ENCODE measurements around the gene UBE2U. TPM values are rescaled to one million over a fixed set of nuclear protein-coding genes. Genes with fewer than 3 reads are reported as not detected.

The UBE2U gene
- total and polyA plus RNA-seq, 2 experiments from 2014 or later, result not detected

DNA sequence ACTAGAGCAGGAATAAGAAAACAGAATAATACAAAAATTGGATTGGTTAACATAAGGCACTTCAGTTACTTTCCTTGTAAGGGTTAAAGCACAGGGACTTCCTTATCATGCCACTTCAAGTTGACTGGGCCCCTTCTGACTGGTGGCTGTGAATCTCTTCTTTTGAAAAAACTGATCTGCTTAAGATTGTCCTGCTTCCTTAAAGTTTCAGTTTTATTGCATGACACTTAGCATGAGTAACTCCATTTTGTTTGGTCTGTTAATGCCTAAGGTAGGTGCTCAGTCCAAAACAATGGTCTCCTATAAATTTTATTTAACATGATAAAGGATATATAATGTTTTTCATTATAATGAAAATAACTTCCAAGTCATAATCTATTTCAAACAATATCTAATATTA lies 37.6 kb downstream of the UBE2U start (continued):
- TF ChIP-seq, protein P1, sequence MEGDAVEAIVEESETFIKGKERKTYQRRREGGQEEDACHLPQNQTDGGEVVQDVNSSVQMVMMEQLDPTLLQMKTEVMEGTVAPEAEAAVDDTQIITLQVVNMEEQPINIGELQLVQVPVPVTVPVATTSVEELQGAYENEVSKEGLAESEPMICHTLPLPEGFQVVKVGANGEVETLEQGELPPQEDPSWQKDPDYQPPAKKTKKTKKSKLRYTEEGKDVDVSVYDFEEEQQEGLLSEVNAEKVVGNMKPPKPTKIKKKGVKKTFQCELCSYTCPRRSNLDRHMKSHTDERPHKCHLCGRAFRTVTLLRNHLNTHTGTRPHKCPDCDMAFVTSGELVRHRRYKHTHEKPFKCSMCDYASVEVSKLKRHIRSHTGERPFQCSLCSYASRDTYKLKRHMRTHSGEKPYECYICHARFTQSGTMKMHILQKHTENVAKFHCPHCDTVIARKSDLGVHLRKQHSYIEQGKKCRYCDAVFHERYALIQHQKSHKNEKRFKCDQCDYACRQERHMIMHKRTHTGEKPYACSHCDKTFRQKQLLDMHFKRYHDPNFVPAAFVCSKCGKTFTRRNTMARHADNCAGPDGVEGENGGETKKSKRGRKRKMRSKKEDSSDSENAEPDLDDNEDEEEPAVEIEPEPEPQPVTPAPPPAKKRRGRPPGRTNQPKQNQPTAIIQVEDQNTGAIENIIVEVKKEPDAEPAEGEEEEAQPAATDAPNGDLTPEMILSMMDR (conservative IDR thresholded peaks at IDR 0.05; ENCODE audit: low read depth in 2 of 2), result no peak
- TF ChIP-seq, protein P2, sequence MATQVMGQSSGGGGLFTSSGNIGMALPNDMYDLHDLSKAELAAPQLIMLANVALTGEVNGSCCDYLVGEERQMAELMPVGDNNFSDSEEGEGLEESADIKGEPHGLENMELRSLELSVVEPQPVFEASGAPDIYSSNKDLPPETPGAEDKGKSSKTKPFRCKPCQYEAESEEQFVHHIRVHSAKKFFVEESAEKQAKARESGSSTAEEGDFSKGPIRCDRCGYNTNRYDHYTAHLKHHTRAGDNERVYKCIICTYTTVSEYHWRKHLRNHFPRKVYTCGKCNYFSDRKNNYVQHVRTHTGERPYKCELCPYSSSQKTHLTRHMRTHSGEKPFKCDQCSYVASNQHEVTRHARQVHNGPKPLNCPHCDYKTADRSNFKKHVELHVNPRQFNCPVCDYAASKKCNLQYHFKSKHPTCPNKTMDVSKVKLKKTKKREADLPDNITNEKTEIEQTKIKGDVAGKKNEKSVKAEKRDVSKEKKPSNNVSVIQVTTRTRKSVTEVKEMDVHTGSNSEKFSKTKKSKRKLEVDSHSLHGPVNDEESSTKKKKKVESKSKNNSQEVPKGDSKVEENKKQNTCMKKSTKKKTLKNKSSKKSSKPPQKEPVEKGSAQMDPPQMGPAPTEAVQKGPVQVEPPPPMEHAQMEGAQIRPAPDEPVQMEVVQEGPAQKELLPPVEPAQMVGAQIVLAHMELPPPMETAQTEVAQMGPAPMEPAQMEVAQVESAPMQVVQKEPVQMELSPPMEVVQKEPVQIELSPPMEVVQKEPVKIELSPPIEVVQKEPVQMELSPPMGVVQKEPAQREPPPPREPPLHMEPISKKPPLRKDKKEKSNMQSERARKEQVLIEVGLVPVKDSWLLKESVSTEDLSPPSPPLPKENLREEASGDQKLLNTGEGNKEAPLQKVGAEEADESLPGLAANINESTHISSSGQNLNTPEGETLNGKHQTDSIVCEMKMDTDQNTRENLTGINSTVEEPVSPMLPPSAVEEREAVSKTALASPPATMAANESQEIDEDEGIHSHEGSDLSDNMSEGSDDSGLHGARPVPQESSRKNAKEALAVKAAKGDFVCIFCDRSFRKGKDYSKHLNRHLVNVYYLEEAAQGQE (IDR thresholded peaks at IDR 0.05; ENCODE audit: unreplicated experiment), result no peak
- TF ChIP-seq, protein P3, sequence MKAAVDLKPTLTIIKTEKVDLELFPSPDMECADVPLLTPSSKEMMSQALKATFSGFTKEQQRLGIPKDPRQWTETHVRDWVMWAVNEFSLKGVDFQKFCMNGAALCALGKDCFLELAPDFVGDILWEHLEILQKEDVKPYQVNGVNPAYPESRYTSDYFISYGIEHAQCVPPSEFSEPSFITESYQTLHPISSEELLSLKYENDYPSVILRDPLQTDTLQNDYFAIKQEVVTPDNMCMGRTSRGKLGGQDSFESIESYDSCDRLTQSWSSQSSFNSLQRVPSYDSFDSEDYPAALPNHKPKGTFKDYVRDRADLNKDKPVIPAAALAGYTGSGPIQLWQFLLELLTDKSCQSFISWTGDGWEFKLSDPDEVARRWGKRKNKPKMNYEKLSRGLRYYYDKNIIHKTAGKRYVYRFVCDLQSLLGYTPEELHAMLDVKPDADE (IDR thresholded peaks at IDR 0.05), result no peak
- TF ChIP-seq POLR2AphosphoS5 (IDR thresholded peaks at IDR 0.05; ENCODE audit: low read depth) (no peak), STAT1 (IDR thresholded peaks at IDR 0.05; ENCODE audit: unreplicated experiment) (no peak), JUNB (IDR thresholded peaks at IDR 0.05; ENCODE audit: unreplicated experiment) (no peak), ZNF114 (CRISPR knock-in tag; IDR thresholded peaks at IDR 0.05) (no peak), EZH2 (IDR thresholded peaks at IDR 0.05; ENCODE audit: low read depth, unreplicated experiment) (no peak)

DNA sequence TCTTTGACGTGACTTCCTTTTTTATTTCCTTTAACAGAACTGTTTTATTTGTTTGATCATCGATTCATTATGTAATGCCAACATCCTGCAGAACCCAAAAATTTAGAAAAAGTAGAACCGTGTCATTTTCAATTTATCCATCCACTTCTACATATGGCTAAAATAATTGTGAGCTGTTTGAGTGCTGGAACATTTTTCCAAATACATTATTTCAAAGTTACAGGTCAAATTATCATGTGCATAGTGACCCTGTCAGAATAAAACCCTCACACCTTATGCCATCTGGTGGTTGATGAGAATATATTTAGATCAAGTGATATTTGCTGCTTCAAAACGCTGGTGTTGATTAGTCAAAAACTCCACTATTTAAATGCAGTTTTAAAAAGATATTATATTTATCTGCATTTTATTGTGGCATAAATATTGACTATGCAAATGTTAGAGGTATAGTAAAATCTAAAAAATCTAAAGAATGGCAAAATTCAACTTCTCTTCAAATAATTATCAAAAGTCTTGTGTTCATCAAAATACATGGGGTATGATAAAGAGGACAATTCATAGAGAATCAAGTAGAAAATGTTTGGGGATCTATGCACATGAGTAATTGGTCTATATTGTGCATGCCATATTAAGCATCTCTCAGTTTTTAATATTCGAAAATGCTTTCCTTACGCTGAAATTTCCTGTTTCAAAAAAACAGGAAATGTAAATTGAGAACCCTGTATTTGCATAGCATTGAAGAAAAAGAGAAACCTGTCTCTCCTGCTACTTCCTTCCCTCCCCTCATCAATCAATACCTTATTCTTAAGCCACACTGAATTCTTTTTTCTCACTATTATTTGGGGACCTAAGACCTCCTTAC lies 39.7 kb downstream of the UBE2U start:
- H3K9me3 Mint-ChIP-seq, result no peaks in the 10 kb centered on the region
- Histone ChIP-seq H3K4me3 (peak overlapping the region; percentile 10; the same call in 1 of the 2 replicates), H3K4me1 (ENCODE audit: insufficient read depth) (peaks cover 34% of the 10 kb centered on the region), H2AFZ (no peak overlapping the region), H4K20me1 (replicated peaks; ENCODE audit: insufficient read depth) (no peaks in the 10 kb centered on the region), H3K79me2 (replicated peaks; ENCODE audit: insufficient read depth) (no peaks in the 10 kb centered on the region), H3K9me2 (ENCODE audit: insufficient read depth) (no peaks in the 10 kb centered on the region), H3F3A (replicated peaks; ENCODE audit: low read depth) (no peaks in the 10 kb centered on the region), H3K27me3 (ENCODE audit: insufficient read depth) (no peaks in the 10 kb centered on the region), H3K36me3 (ENCODE audit: insufficient read depth) (no peaks in the 10 kb centered on the region), H3K27ac (ENCODE audit: low read depth) (peak overlapping the region; percentile 86), H3K4me2 (peak overlapping the region; percentile 48)
- H3K4me3 Mint-ChIP-seq, result peak overlapping the region; percentile 52
- ATAC-seq (peak; percentile 33; the same call in 2 of the 3 replicates), DNase-seq (ENCODE audit: low spot score) (peak; percentile 66)
- TF ChIP-seq, protein P3 (IDR thresholded peaks at IDR 0.05), result peak; percentile 49; the same call in 1 of the 2 replicates
- TF ChIP-seq, protein P1 (conservative IDR thresholded peaks at IDR 0.05; ENCODE audit: low read depth in 2 of 2), result peak; percentile 64 to 77
- no peak for TF ChIP-seq JUNB (IDR thresholded peaks at IDR 0.05; ENCODE audit: unreplicated experiment)
- TF ChIP-seq NANOG (IDR thresholded peaks at IDR 0.05; ENCODE audit: borderline replicate concordance), result 0 out of 2 replicates have a peak, but pooled peaks have one; percentile 6
- H3K27ac Mint-ChIP-seq, result peak overlapping the region; percentile 80
- no peaks in the 10 kb centered on the region for H3K36me3 Mint-ChIP-seq (ENCODE audit: low read depth)
- H3K27me3 Mint-ChIP-seq (ENCODE audit: insufficient read depth, low read depth, poor library complexity), result no peaks in the 10 kb centered on the region
- peaks cover 35% of the 10 kb centered on the region for H3K4me1 Mint-ChIP-seq

Data from GM23338 (cell line).